ENCODE data around the gene PRPH. TPM values are rescaled to one million over a fixed set of nuclear protein-coding genes. Genes with fewer than 3 reads are reported as not detected.
A peak's percentile ranks its signal among the peaks of the same experiment; 100 is the strongest.

The PRPH gene
- total RNA-seq, 1 donor from 2014 or later = 0.70 TPM

DNA sequence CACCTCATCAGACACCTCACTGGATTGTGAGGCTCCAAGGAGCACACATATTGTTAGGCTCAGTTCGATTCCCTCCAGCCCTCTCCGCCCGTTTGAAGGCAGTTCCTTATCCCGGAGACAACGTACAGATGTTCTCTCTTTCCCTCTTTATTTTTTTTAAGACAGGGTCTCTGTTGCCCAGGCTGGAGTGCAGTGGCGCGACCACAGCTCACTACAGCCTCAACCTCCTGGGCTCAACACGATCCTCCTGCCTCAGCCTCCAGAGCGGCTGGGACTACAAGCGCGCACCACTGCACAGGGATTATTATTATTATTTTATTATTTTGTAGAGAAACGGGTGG, 27.4 kb downstream of the PRPH start:
- peaks cover 2% of the 10 kb centered on the region for H3K36me3 Mint-ChIP-seq (ENCODE audit: low read depth)
- peaks cover 14% of the 10 kb centered on the region for H3K27me3 Mint-ChIP-seq (ENCODE audit: low read depth)
- TF ChIP-seq CTCF (conservative IDR thresholded peaks at IDR 0.05) = no peak
- no peaks in the 10 kb centered on the region for H3K9me3 Mint-ChIP-seq
- no peak for DNase-seq (ENCODE audit: low read depth, low spot score)
- peak overlapping the region; percentile 99 for H3K4me3 Mint-ChIP-seq
- peaks cover 24% of the 10 kb centered on the region for H3K4me1 Mint-ChIP-seq
- peak overlapping the region; percentile 67 for H3K27ac Mint-ChIP-seq (ENCODE audit: unreplicated experiment)

- Mint-ChIP-seq H3K4me1 (peaks cover 24% of the 10 kb centered on the region), H3K27me3 (ENCODE audit: low read depth) (peaks cover 14% of the 10 kb centered on the region), H3K4me3 (peak within 1 kb of the TSS; percentile 99), H3K27ac (ENCODE audit: unreplicated experiment) (peak within 1 kb of the TSS; percentile 93), H3K9me3 (no peaks in the 10 kb centered on the region), H3K36me3 (ENCODE audit: low read depth) (peaks cover 4% of the 10 kb centered on the region)
- DNase-seq (ENCODE audit: low read depth, low spot score) = peak; percentile 97
- no peak for TF ChIP-seq CTCF (conservative IDR thresholded peaks at IDR 0.05)
These were observed 28.0 kb downstream of the PRPH start, which contains the start of gene TROAP for GRCh38 chr12:49322708-49323523. Gene TROAP (plus strand): TSS chr12:49323255. CDS start chr12:49323609, 354 bp downstream.

DNA sequence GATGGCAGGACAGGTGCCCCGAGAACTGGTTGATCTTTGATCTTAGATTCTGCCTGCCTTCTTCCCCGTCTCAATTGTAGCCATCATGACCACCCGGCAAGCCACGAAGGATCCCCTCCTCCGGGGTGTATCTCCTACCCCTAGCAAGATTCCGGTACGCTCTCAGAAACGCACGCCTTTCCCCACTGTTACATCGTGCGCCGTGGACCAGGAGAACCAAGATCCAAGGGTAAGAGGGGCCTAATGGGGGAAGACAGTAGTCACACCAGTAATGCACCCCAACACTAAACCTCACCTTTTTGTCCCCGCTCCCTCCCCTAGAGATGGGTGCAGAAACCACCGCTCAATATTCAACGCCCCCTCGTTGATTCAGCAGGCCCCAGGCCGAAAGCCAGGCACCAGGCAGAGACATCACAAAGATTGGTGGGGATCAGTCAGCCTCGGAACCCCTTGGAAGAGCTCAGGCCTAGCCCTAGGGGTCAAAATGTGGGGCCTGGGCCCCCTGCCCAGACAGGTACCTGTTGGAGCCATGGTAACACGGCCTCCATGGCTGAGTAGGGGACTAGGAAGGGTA, 28.7 kb downstream of the PRPH start:
- no peak for TF ChIP-seq CTCF (conservative IDR thresholded peaks at IDR 0.05)
- no peak for DNase-seq (ENCODE audit: low read depth, low spot score)
- peaks cover 24% of the 10 kb centered on the region for H3K4me1 Mint-ChIP-seq
- H3K4me3 Mint-ChIP-seq = peak overlapping the region; percentile 99
- H3K27ac Mint-ChIP-seq (ENCODE audit: unreplicated experiment) = peak overlapping the region; percentile 93
- peaks cover 5% of the 10 kb centered on the region for H3K36me3 Mint-ChIP-seq (ENCODE audit: low read depth)
- H3K9me3 Mint-ChIP-seq = no peaks in the 10 kb centered on the region
- peaks cover 14% of the 10 kb centered on the region for H3K27me3 Mint-ChIP-seq (ENCODE audit: low read depth)

- TF ChIP-seq CTCF (conservative IDR thresholded peaks at IDR 0.05) = no peak
- H3K9me3 Mint-ChIP-seq = no peaks in the 10 kb centered on the region
- DNase-seq (ENCODE audit: low read depth, low spot score) = no peak
- no peak overlapping the region for H3K27ac Mint-ChIP-seq (ENCODE audit: unreplicated experiment)
- peaks cover 5% of the 10 kb centered on the region for H3K36me3 Mint-ChIP-seq (ENCODE audit: low read depth)
- peaks cover 24% of the 10 kb centered on the region for H3K4me1 Mint-ChIP-seq
- H3K27me3 Mint-ChIP-seq (ENCODE audit: low read depth) = no peaks in the 10 kb centered on the region
- peak overlapping the region; percentile 54 for H3K4me3 Mint-ChIP-seq
These were observed 30.7 kb downstream of the PRPH start for GRCh38 chr12:49325606-49326005.

DNA sequence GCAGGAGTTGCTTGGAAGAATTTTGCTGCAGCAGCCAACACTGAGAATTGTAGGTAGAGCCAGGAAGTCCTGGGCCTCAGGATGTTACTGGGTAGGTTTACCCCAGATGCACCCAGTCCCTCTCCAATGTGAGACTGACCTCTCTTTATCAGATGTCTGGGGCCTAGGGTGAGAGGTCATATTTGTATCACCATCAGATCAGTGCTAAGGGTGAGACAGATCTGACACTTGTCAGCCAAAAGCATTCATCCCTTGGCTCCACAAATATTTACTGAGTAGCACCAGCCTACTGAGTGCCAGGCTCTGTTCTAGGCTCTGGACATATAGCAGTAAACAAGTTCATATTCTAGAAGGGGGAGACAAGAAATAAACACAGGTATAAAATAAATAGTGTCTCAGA, 32.4 kb downstream of the PRPH start:
- H3K4me1 Mint-ChIP-seq = peaks cover 28% of the 10 kb centered on the region
- peaks cover 5% of the 10 kb centered on the region for H3K27me3 Mint-ChIP-seq (ENCODE audit: low read depth)
- H3K27ac Mint-ChIP-seq (ENCODE audit: unreplicated experiment) = no peak overlapping the region
- no peak for TF ChIP-seq CTCF (conservative IDR thresholded peaks at IDR 0.05)
- DNase-seq (ENCODE audit: low read depth, low spot score) = no peak
- no peaks in the 10 kb centered on the region for H3K9me3 Mint-ChIP-seq
- peak overlapping the region; percentile 38 for H3K4me3 Mint-ChIP-seq
- H3K36me3 Mint-ChIP-seq (ENCODE audit: low read depth) = peaks cover 5% of the 10 kb centered on the region

Data from neural crest cell (in vitro differentiated cells).